BE2C (cell line): Measurements from ENCODE around the gene ZCCHC2.

Experiments used
- DNase-seq: peaks from one replicate; pipeline ENCODE4 v3.0.0-alpha.2; 2020
- H3K27me3 ChIP-seq: fragments of 250-450 bp; sonication (Bioruptor Pico); 2 replicates; pipeline ENCODE4 v1.5.1; 2020; ENCODE audit warnings: mild to moderate bottlenecking
- H3K36me3 ChIP-seq: fragments of 250-450 bp; sonication (Bioruptor Pico); 2 replicates; pipeline ENCODE4 v1.5.1; 2020; ENCODE audit warnings: mild to moderate bottlenecking
- H3K4me1 ChIP-seq: fragments of 250-450 bp; sonication (Bioruptor Pico); 2 replicates; pipeline ENCODE4 v1.5.1; 2020
- H3K4me3 ChIP-seq: 2 replicates; pipeline ENCODE4 v1.5.1; 2011; ENCODE audit warnings: low read depth, low read length
- H3K9me3 ChIP-seq: fragments of 250-450 bp; sonication (Bioruptor Pico); 2 replicates; pipeline ENCODE4 v1.5.1; 2020
- CTCF ChIP-seq: IDR thresholded peaks from 2 replicates; pipeline ENCODE4 v1.5.1; 2012; ENCODE audit warnings: mild to moderate bottlenecking, low read depth, low read length

Gene ZCCHC2

GRCh38 chr18:62514570-62514969, 8.3 kb upstream of the ZCCHC2 start:
- no peaks in the 10 kb centered on the region for H3K36me3 ChIP-seq
- H3K9me3 ChIP-seq, result no peaks in the 10 kb centered on the region
- H3K4me3 ChIP-seq, result no peak overlapping the region
- no peaks in the 10 kb centered on the region for H3K27me3 ChIP-seq
- no peaks in the 10 kb centered on the region for H3K4me1 ChIP-seq
- no peak for DNase-seq
- no peak for TF ChIP-seq CTCF

- Histone ChIP-seq H3K27me3 (peaks cover 2% of the 10 kb centered on the region; the same call in 1 of the 2 replicates), H3K4me1 (no peaks in the 10 kb centered on the region), H3K9me3 (no peaks in the 10 kb centered on the region), H3K4me3 (no peak overlapping the region), H3K36me3 (no peaks in the 10 kb centered on the region)
- TF ChIP-seq CTCF, result no peak
- no peak for DNase-seq
These were observed 6.6 kb upstream of the ZCCHC2 start for GRCh38 chr18:62516242-62516641.

GRCh38 chr18:62518460-62519375, 4.1 kb upstream of the ZCCHC2 start:
- Histone ChIP-seq H3K27me3 (peaks cover 12% of the 10 kb centered on the region), H3K9me3 (no peaks in the 10 kb centered on the region), H3K4me3 (no peak overlapping the region), H3K36me3 (no peaks in the 10 kb centered on the region), H3K4me1 (no peaks in the 10 kb centered on the region)
- DNase-seq, result no peak
- no peak for TF ChIP-seq CTCF

GRCh38 chr18:62519684-62520083, 3.1 kb upstream of the ZCCHC2 start:
- no peak for TF ChIP-seq CTCF
- Histone ChIP-seq H3K9me3 (no peaks in the 10 kb centered on the region), H3K27me3 (peaks cover 22% of the 10 kb centered on the region), H3K4me1 (no peaks in the 10 kb centered on the region), H3K4me3 (no peak overlapping the region), H3K36me3 (no peaks in the 10 kb centered on the region)
- DNase-seq, result no peak

- Histone ChIP-seq H3K36me3 (no peaks in the 10 kb centered on the region), H3K9me3 (no peaks in the 10 kb centered on the region), H3K4me3 (no peak overlapping the region), H3K4me1 (no peaks in the 10 kb centered on the region), H3K27me3 (peaks cover 27% of the 10 kb centered on the region)
- no peak for DNase-seq
- TF ChIP-seq CTCF, result no peak
These were observed 1.7 kb upstream of the ZCCHC2 start for GRCh38 chr18:62521082-62521481.

- Histone ChIP-seq H3K27me3 (peaks cover 27% of the 10 kb centered on the region), H3K4me3 (no peak overlapping the region), H3K4me1 (no peaks in the 10 kb centered on the region), H3K9me3 (no peaks in the 10 kb centered on the region), H3K36me3 (no peaks in the 10 kb centered on the region)
- no peak for DNase-seq
- no peak for TF ChIP-seq CTCF
These were observed 1.2 kb upstream of the ZCCHC2 start for GRCh38 chr18:62521593-62521992.
